ENCODE measurements around the gene AHRR.
"Not testable (repeated sequence)": the region's sequence is repeated elsewhere in the genome, so short reads cannot be mapped to it uniquely, and the experiment has no call there.

AHRR gene

DNA sequence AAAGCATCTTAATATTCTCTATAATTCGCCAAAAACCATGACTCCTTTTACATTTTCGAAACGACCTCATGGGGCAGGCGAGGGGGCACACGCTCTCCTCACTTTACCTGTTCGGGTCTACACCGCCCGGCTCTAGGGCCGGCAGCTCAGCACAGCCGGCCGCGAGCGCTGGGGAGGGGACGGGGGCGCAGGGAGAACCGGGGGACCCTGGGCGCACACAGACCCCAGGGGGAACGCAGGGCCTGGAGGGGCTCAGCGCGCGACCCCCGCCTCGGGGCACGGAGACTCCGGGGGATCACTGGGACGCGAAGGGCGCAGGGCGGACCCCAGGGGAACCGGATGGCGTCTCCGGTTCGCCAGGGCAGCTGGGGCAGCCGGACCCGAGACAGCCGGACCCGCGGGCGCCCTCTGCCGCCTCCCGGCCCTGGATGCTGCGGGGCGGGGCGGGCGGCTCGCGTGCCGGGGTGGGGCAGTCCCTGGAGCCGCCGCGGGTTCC lies at the start of gene AHRR:
Gene AHRR, plus strand, starts transcription at position 485 of the 496 bp plus-strand sequence. CDS start 22,189 bp downstream, outside the sequence.
- DNase-seq, result peak; percentile 5

- not testable (repeated sequence) for DNase-seq
Measured at GRCh38 chr5:271828-272167, 49.7 kb upstream of the AHRR start.

DNA sequence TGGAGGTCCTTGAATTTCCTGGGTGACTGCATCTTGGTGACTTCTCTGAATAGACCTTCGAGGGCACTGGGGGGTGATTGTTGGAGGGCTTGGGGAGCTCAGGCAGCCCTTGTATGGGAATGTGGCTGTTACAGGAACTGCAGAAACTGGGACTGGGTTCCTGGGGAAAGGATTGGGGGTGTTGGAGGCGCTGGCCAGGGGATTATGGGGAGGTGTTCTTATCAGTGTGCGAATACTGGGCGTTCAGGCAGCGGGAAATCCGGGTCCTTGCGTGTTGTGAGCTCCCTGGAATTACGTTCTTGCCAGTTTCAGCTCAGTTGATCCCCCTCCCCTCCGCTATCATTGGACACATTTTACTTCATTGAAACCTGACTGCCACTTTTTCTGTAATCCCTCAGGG lies 48.4 kb upstream of the AHRR start:
- not testable (repeated sequence) for DNase-seq

GRCh38 chr5:273491-273890 lies 48.0 kb upstream of the AHRR start:
- DNase-seq, result not testable (repeated sequence)

DNA sequence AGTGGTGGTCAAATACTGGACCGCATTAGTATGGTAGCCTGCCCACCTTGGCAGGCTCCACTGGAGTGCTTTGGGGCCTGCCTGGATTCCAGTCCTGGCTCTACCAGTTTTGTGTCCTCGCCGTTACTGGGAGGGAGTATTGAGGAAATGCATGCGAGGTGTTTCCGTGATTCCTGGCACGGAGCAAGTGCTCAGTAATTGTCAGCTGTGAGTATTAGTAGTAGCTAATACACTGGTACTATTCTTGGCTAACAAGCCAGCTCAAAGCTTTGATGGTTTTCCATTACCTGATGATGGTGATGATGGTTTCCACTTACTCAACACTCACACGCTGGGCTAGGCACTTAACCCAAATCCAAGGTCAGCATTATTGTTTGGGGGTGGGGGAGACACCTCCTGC lies 47.2 kb upstream of the AHRR start:
- not testable (repeated sequence) for DNase-seq

- DNase-seq, result no peak
Measured at GRCh38 chr5:278646-279045, 42.9 kb upstream of the AHRR start.

- DNase-seq, result not testable (repeated sequence)
Measured at GRCh38 chr5:279051-279665, 42.4 kb upstream of the AHRR start.

DNA sequence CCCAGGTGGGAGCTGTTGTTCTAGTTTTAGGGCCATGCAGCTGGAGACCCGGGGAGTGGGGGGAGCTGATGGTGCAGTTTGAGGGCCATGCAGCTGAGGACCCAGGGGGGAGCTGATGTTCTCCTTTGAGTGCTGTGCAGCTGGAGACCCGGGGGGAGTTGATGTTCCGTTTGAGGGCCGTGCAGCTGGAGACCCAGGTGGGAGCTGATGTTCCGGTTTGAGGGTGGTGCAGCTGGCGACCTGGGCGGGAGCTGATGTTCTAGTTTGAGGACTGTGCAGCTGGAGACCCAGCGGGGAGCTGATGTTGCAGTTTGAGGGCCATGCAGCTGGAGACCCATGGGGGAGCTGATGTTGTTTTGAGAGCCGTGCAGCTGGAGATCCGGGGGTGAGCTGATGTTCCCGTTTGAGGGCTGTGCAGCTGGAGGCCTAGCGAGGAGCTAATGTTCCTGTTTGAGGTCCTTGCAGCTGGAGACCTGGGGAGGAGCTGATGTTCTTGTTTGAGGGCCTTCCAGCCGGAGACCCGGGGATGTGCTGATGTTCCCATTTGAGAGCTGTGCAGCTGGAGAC lies 35.4 kb upstream of the AHRR start:
- no peak for DNase-seq

DNA sequence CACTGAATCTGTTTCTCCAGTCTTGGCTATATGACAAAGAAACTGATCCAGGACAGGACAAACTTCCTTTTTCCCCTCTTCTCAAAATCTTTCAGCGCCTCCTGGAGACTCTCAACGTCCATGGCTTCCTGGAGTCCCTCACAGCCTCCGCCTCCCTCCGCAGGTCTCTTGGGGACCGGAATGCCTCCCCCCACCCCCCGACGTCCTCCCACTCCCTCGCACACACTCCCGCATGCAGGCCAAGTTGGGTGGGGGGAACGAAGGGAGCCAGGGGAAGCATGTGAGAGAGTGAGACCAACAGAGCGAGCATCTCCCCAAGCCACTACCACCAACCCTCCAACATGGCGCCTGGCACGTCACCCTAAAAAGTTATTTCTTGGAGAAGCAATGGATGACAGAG lies 31.3 kb upstream of the AHRR start:
- DNase-seq, result not testable (repeated sequence)

DNA sequence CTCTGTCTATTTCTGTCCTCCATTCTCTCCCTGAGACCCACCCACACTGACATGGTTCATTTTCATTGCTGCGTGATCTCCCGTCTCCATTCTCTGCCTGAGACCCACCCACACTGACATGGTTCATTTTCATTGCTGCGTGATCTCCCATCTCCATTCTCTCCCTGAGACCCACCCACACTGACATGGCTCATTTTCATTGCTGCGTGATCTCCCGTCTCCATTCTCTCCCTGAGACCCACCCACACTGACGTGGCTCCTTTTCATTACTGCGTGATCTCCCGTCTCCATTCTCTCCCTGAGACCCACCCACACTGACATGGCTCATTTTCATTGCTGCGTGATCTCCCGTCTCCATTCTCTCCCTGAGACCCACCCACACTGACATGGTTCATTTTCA lies 30.2 kb upstream of the AHRR start:
- not testable (repeated sequence) for DNase-seq

DNA sequence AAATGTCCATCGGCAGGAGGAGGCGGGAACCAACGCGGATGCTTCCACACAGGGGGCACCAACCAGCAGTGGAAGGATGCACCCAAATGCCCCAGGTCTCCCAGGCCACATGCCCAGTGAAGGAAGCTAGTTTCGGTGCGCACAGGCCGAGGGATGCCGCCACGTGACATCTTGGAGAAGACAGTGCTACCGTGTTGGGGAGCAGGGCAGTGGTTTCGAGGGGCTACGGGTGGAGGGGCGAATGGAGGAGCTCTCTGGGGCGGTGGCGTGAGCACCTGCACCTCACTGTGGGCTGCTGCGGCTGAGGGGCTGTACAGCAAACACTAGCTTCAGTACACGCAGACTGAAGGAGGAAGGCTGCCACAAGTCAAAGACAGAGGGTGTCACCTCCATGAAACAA lies 26.7 kb upstream of the AHRR start:
- not testable (repeated sequence) for DNase-seq

DNA sequence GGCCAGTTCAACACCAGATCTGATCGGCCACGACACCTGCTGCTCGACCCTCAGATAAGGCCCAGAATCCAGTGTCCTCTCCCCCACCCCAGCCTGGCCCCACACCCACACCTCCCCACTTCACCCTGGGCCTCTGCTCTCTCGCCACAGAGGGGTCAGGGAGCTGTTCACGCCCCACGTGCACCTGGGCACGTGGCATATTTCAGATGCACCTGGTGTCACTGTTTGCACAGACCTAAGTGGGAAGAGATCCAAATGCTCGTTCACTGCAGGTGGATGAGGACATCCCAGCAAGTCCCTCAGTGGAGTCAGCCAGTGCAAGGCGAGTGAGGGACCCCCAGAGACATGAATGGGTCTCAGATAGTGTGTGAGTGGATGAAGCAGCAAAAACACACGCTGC lies 25.3 kb upstream of the AHRR start:
- DNase-seq, result not testable (repeated sequence)

GRCh38 chr5:296954-297353 lies 24.6 kb upstream of the AHRR start:
- peak; percentile 25 for DNase-seq

- not testable (repeated sequence) for DNase-seq
Measured at GRCh38 chr5:297448-297847, 24.1 kb upstream of the AHRR start.

DNA sequence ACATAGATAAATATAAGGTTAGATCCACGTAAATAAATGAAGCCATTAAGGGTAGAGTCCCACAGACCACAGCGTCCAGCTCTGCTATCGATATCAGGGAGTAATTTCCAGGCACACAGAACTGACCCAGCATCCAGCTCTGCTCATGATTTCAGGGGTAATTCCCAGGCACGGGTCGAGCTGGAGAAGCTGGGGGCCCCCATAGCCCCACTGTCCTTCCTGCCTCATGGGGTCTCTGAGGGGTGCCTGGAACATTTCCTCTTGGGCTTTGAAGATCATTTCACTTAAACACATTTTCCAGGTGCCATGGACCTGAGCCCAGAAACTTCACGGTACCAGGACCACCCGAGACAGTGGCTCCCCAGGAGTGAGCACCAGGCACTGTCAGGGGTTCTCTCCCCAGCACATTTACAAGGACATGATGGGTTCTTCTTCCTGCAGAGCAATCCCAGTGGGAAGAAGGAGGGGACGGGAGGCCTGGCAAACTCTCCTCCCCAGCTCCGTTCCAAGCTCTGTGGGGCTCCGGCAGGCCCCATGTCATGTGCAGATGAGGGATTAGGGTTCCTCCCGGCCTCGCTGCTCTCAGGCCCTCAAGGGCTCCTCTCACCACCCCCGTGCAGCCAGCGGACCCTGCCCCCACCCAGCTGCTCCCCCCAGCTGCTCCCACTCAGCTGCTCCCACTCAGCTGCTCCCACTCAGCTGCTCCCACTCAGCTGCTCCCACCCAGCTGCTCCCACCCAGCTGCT lies 23.4 kb upstream of the AHRR start:
- DNase-seq, result not testable (repeated sequence)

DNA sequence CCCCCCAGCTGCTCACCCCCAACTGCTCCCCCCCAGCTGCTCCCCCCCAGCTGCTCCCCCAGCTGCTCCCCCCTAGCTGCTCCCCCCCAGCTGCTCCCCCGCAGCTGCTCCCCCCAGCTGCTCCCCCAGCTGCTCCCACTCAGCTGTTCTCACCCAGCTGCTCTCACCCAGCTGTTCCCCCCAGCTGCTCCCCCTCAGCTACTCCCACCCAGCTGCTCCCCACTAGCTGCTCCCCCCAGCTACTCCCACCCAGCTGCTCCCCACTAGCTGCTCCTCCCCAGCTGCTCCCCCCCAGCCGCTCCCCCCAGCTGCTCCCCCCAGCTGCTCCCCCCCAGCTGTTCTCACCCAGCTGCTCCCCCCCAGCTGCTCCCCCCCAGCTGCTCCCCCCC lies 22.8 kb upstream of the AHRR start:
- no peak for DNase-seq

DNA sequence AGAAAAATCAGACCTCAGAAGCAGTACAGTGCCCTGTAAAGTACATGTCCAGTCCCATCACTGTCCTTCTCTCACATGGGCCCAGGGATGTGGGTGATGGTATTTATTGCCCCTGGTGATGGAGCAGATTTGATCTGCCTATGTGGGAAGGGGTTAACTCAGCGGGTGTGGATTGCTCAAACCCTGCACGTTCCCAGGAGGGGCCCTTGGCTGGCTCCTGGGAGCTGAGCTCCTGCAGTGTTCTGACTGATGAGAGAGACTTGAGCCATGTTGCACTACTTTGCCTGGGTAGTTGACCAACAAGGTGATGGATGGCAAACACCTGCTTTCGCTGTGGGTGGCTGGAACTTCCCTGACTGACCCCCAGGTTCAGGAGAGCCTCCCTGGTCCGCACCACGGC lies 21.6 kb upstream of the AHRR start:
- not testable (repeated sequence) for DNase-seq

DNA sequence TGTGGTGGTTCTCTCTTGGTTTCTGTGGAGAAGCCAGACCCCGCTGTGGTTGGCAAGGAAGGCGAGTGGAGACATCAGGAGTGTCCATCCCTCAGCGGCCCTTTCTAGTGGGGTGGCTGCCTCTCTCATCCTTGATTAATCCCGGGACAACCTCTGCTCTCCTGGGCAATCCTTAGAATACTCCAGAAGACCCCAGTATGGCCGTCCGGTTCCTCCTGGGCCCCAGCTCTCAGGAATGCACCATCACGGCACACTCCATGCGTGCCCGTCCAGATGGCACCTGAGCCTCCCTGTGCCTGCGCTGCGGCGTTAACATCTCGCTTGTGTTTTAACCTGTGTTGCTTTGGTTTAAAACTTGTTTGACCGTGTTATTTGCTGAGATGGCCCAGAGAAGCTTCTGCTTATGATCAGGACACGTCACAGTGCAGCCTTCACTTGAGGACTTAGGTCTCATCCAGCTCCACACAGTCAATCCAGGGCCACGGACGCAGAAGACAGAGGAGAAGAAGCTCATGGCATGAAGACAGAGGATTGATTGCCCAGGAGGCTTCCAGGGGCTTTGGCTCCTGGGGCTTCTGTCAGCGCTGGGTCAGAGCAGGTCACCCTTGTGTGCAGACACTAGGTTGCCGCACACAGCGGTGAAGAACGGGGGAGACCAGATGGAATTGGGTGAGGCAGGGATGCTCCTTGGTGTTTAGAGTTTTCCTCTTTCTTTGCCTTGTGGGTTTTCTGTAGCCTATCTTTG lies 20.7 kb upstream of the AHRR start:
- DNase-seq, result not testable (repeated sequence)

DNA sequence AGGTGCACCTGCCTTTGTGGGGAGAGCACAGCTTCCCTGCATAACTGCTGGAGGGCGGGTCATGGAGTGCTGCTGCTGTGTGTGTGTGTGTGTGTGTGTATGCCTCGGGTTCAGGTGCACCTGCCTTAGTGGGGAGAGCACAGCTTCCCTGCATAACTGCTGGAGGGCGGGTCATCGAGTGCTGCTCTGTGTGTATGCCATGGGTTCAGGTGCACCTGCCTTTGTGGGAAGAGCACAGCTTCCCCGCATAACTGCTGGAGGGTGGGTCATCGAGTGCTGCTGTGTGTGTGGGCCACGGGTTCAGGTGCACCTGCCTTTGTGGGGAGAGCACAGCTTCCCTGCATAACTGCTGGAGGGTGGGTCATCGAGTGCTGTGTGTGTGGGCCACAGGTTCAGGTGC lies 19.1 kb upstream of the AHRR start:
- not testable (repeated sequence) for DNase-seq

DNA sequence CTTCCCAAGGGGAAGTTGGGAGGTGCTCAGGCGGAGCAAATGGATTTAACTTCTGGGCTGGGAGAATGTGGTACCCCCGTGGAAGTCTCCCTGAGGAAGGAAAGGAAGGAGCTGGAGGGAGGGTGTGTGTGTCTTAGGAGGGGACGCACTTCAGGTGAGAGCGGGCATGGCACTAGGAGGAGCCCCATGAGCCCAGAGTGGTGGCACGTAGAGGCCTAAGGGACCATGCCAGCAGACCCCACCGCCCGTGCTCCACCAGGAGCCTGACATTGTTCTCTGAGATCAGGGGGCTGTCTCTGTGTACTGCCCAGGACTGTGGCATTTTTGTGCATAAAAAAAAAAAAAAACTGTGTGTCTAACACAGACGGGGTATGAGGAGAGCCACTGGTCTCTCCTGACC lies 18.5 kb upstream of the AHRR start:
- no peak for DNase-seq

GRCh38 chr5:303741-304140 lies 17.8 kb upstream of the AHRR start:
- DNase-seq, result not testable (repeated sequence)

- DNase-seq, result no peak
Measured at GRCh38 chr5:305050-305449, 16.5 kb upstream of the AHRR start.

GRCh38 chr5:305459-305858 lies 16.1 kb upstream of the AHRR start:
- DNase-seq, result no peak

All from CD4-positive, alpha-beta T cell treated with Interleukin-4 for 4 hours (primary cell).